Mesendoderm (in vitro differentiated cells): ENCODE data around the gene ZNF77.
"Not testable (repeated sequence)": the region's sequence is repeated elsewhere in the genome, so short reads cannot be mapped to it uniquely, and the experiment has no call there.

Experiments used
- DNase-seq: peaks from one replicate; pipeline ENCODE4 v3.0.0; 2013
- H2AK5ac ChIP-seq: 2 replicates; pipeline ENCODE4 v1.6.1; 2013; ENCODE audit warnings: low read length, inconsistent platforms
- H2BK120ac ChIP-seq: 2 replicates; pipeline ENCODE4 v1.6.1; 2013; ENCODE audit warnings: low read depth, mild to moderate bottlenecking, low read length, moderate library complexity, mixed read lengths
- H2BK15ac ChIP-seq: replicated peaks from 2 replicates; pipeline ENCODE4 v1.6.1; 2013; ENCODE audit warnings: low read depth, mild to moderate bottlenecking, moderate library complexity
- H2BK5ac ChIP-seq: 2 replicates; pipeline ENCODE4 v1.6.1; 2013; ENCODE audit warnings: low read length, inconsistent platforms
- H3K18ac ChIP-seq: 2 replicates; pipeline ENCODE4 v1.6.1; 2013; ENCODE audit warnings: mild to moderate bottlenecking, low read length, mixed read lengths
- H3K23ac ChIP-seq: one replicate; pipeline ENCODE4 v1.6.1; 2013; ENCODE audit warnings: low read length
- H3K27ac ChIP-seq: 2 replicates; pipeline ENCODE4 v1.5.1; 2013; ENCODE audit warnings: low read depth, mild to moderate bottlenecking, inconsistent platforms, low read length, moderate library complexity
- H3K27me3 ChIP-seq: 2 replicates; pipeline ENCODE4 v1.6.1; 2013; ENCODE audit warnings: low read length, control low read depth, mild to moderate bottlenecking, inconsistent platforms; ENCODE audit not compliant: insufficient read depth, poor library complexity
- H3K36me3 ChIP-seq: 2 replicates; pipeline ENCODE4 v1.6.1; 2013; ENCODE audit warnings: low read length, inconsistent platforms; ENCODE audit not compliant: control insufficient read depth, insufficient read depth
- H3K4ac ChIP-seq: one replicate; pipeline ENCODE4 v1.6.1; 2013; ENCODE audit warnings: low read depth, mild to moderate bottlenecking, low read length, moderate library complexity
- H3K4me1 ChIP-seq: 2 replicates; pipeline ENCODE4 v1.6.1; 2013; ENCODE audit warnings: low read depth, low read length, inconsistent platforms; ENCODE audit not compliant: control insufficient read depth
- H3K4me2 ChIP-seq: 2 replicates; pipeline ENCODE4 v1.6.1; 2013; ENCODE audit warnings: low read length
- H3K4me3 ChIP-seq: 2 replicates; pipeline ENCODE4 v1.5.1; 2013; ENCODE audit warnings: mild to moderate bottlenecking, low read length
- H3K56ac ChIP-seq: one replicate; pipeline ENCODE4 v1.6.1; 2013; ENCODE audit warnings: low read length
- H3K79me1 ChIP-seq: 2 replicates; pipeline ENCODE4 v1.6.1; 2013; ENCODE audit warnings: low read length, inconsistent platforms
- H3K79me2 ChIP-seq: 2 replicates; pipeline ENCODE4 v1.6.1; 2013; ENCODE audit warnings: mild to moderate bottlenecking, low read length; ENCODE audit not compliant: control insufficient read depth, insufficient read depth
- H3K9ac ChIP-seq: 2 replicates; pipeline ENCODE4 v1.6.1; 2013; ENCODE audit warnings: low read length, inconsistent platforms
- H4K5ac ChIP-seq: one replicate; pipeline ENCODE4 v1.6.1; 2013; ENCODE audit warnings: low read length
- H4K8ac ChIP-seq: one replicate; pipeline ENCODE4 v1.6.1; 2013; ENCODE audit warnings: low read depth, mild to moderate bottlenecking, control low read depth, low read length, moderate library complexity
- WGBS: extraction: QIAGEN DNeasy Blood & Tissue Kit; methylation state at CpG from one replicate; pipeline ENCODE4 v1.1.7; 2013; ENCODE audit warnings: low lambda C conversion rate, missing lambda C conversion rate; ENCODE audit not compliant: insufficient coverage; ENCODE audit errors: extremely low coverage; 5-methylcytosine and 5-hydroxymethylcytosine counted together

Gene ZNF77

DNA sequence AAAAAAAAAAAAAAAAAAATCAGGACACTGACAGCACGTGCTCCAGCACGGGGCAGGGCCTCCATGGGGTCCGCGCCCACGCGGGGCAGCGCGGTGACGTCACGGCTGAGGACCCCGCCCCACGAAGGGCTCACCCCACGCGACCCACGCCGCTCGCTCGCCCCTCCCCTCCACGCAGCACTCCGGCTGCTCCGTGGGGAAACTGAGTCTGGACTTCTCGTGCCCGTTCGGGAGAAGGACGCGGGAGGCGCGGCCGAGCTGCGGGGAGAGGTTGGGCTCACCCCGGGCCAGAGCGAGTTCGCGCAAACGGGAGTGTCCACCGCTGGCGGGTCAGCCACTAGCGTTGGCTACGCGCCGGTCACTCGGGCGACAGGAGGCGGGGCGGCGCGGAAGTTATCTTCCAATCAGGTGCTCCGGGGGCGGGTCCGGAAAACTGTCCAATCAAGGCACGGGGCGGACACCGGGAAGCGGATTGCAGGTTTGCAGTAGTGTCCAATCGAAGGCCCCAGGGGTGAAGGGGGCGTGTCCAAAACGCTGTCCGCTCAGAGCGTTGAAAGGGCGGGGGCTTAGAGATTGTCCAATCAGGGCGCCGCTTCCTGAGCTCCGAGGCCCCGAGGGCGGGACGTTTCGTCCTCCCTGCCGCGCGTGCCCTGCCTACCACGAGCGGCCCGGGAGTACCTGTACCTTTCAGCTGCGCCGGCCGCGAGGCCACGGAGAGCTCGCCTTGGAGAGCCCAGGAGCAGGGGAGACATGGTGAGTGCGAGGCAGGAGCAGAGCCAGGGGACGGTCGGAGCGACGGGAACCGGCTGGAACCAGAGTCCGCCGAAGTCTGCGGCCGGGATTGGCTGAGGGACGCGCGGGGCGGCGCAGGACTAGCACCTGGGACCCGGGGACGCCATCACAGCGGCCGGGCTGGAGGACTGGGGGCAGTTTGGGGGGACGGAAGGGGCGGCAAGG lies 44.2 kb downstream of the ZNF77 start, which contains the start of gene ZNF57:
TSS of gene ZNF57 (plus strand) at position 633 of the 957 bp plus-strand sequence. CDS start at position 751, 118 bp downstream.
- peak within 1 kb of the TSS; percentile 92 for H3K56ac ChIP-seq
- no peak within 1 kb of the TSS for H3K27ac ChIP-seq
- no peaks in the 10 kb centered on the region for H3K36me3 ChIP-seq
- WGBS, result no CpG with 5 or more reads among the region's 100 CpGs
- peak; percentile 99 for DNase-seq
- H4K8ac ChIP-seq, result no peak within 1 kb of the TSS
- no peaks in the 10 kb centered on the region for H3K27me3 ChIP-seq
- H2AK5ac ChIP-seq, result no peak within 1 kb of the TSS
- no peaks in the 10 kb centered on the region for H3K4me1 ChIP-seq
- no peak within 1 kb of the TSS for H3K23ac ChIP-seq
- peaks cover 5% of the 10 kb centered on the region for H3K79me2 ChIP-seq
- peaks cover 8% of the 10 kb centered on the region for H3K79me1 ChIP-seq
- H4K5ac ChIP-seq, result no peak within 1 kb of the TSS
- no peak within 1 kb of the TSS for H2BK120ac ChIP-seq
- H2BK5ac ChIP-seq, result no peak within 1 kb of the TSS
- H3K4ac ChIP-seq, result no peak within 1 kb of the TSS
- H3K18ac ChIP-seq, result no peak within 1 kb of the TSS
- peak within 1 kb of the TSS; percentile 84 for H3K4me2 ChIP-seq
- no peak within 1 kb of the TSS for H2BK15ac ChIP-seq
- H3K4me3 ChIP-seq, result peak within 1 kb of the TSS; percentile 85
- H3K9ac ChIP-seq, result peak within 1 kb of the TSS; percentile 83

DNA sequence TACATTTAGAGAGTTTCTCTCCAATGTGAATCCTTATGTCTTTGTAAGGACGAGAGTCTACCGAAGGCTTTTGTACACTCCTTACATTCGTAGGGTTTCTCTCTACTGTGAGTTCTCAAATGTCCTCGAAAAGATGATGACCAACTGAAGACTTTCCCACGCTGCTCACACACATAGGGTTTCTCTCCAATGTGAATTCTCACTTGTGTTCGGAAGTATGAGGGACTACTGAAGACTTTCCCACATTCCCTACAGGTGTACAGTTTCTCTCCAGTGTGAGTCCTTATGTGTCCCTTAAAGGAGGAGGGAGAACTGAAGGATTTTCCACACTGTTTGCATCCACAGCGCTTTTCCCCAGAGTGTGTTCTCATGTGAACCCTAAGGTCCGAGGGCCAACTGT lies 48.1 kb downstream of the ZNF77 start:
- Histone ChIP-seq H2AK5ac (no peak overlapping the region), H3K23ac (no peak overlapping the region), H2BK5ac (no peak overlapping the region), H3K79me2 (no peaks in the 10 kb centered on the region), H3K4me3 (no peak overlapping the region), H3K4me2 (no peak overlapping the region), H3K4ac (no peak overlapping the region), H3K9ac (no peak overlapping the region), H2BK120ac (no peak overlapping the region), H3K36me3 (no peaks in the 10 kb centered on the region), H2BK15ac (no peak overlapping the region), H3K4me1 (no peaks in the 10 kb centered on the region), H3K18ac (no peak overlapping the region), H3K56ac (no peak overlapping the region), H3K27me3 (no peaks in the 10 kb centered on the region), H3K27ac (no peak overlapping the region), H4K8ac (no peak overlapping the region), H4K5ac (no peak overlapping the region), H3K79me1 (no peaks in the 10 kb centered on the region)
- WGBS, result no CpG with 5 or more reads among the region's 8 CpGs
- DNase-seq, result no peak

DNA sequence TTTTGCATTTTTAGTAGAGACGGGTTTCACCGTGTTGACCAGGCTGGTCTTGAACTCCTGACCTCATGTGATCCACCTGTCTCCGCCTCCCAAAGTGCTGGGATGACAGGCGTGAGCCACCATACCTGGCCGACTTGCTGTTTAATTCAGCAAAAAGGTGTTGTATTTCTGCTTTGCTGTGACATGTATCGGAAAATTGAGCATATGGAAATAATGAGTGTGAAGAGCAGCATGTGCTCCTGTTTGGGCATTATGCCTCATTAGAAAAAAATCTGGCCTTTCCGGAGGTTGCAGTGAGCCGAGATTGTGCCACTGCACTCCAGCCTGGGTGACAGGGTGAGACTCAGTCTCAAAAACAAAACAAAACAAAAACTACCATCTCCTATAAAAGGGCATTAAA lies 54.2 kb downstream of the ZNF77 start:
- H3K4ac ChIP-seq, H3K27me3 ChIP-seq, H3K9ac ChIP-seq, H2BK5ac ChIP-seq, H3K4me3 ChIP-seq, H3K56ac ChIP-seq, H3K4me1 ChIP-seq, H3K79me2 ChIP-seq, H2BK120ac ChIP-seq, H3K27ac ChIP-seq, H3K4me2 ChIP-seq, H4K8ac ChIP-seq, DNase-seq, H2AK5ac ChIP-seq, H4K5ac ChIP-seq, H3K79me1 ChIP-seq, H3K23ac ChIP-seq, H3K36me3 ChIP-seq, H3K18ac ChIP-seq, H2BK15ac ChIP-seq: not testable (repeated sequence)
- no CpG with 5 or more reads among the region's 8 CpGs for WGBS

DNA sequence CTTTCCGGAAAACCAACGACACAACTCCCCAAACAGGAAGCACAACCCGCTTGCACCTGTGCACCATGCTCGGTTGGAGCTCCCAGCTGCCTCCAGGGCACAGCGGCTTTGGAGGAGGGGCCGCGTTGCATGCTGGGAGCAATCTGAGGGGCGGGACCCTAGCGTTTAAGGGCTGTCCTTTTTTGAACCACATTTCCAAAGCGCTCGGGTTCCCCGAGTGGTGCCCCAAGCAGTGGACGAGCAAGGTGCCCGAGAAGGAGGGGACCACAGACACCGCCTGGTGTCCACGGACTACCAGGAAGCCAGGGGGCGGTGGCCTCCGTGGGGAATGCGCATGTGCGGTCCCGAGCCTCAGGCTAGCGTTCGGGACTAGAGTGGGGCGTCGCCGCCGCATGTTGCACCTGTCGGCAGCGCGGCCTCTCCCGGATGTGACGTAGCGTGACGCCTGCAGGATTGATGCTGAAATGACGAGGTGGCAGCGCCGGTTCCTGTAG lies 56.0 kb downstream of the ZNF77 start:
- no peaks in the 10 kb centered on the region for H3K4me1 ChIP-seq
- DNase-seq, result no peak

DNA sequence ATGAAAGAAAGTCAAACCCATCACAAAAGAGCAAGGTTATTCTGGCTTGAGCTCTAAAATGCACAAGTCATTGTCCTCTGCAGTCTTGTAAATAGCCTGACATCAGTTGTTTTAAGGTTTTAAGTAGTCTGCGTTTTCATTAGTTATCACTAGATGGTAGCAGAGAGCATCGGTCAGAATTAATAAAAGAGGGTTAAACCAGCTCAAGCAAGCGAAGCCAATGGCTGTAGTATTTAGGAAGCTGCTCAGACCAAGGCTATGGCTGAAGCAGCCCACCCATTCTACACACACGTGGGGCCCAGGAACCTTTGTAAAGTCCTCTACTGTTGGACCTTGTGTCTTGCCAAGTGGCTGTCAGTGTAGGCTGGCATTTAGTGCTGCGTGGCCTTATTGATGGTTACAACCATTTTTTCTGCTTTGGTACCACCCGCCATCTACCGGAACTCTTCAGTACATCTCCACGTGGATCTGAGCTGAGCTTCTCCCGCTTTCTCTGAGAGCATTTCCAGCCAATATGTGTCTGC lies 57.3 kb downstream of the ZNF77 start:
- Histone ChIP-seq H3K4me3 (no peak overlapping the region), H2BK5ac (no peak overlapping the region), H3K18ac (no peak overlapping the region), H3K79me2 (no peaks in the 10 kb centered on the region), H3K36me3 (no peaks in the 10 kb centered on the region), H2BK15ac (no peak overlapping the region), H3K9ac (no peak overlapping the region), H3K23ac (no peak overlapping the region), H3K4me1 (no peaks in the 10 kb centered on the region), H2AK5ac (no peak overlapping the region), H3K4ac (no peak overlapping the region), H3K4me2 (no peak overlapping the region), H3K27ac (no peak overlapping the region), H4K8ac (no peak overlapping the region), H3K56ac (no peak overlapping the region), H3K79me1 (no peaks in the 10 kb centered on the region), H4K5ac (no peak overlapping the region), H2BK120ac (no peak overlapping the region), H3K27me3 (no peaks in the 10 kb centered on the region)
- peak; percentile 81 for DNase-seq
- WGBS, result no CpG with 5 or more reads among the region's 9 CpGs

More for the DNA sequence above, 56.0 kb downstream of the ZNF77 start:
- Histone ChIP-seq H3K36me3 (no peaks in the 10 kb centered on the region), H3K18ac (no peak overlapping the region), H3K4ac (no peak overlapping the region), H3K23ac (no peak overlapping the region), H2BK5ac (no peak overlapping the region), H3K79me2 (no peaks in the 10 kb centered on the region), H3K4me3 (no peak overlapping the region), H3K79me1 (no peaks in the 10 kb centered on the region), H2BK120ac (no peak overlapping the region), H3K9ac (no peak overlapping the region), H2AK5ac (no peak overlapping the region), H4K8ac (no peak overlapping the region), H2BK15ac (no peak overlapping the region), H3K56ac (no peak overlapping the region), H3K27me3 (no peaks in the 10 kb centered on the region), H3K27ac (no peak overlapping the region), H4K5ac (no peak overlapping the region), H3K4me2 (no peak overlapping the region)
- no CpG with 5 or more reads among the region's 37 CpGs for WGBS
